Gastrocnemius medialis (tissue), 4 donors: ENCODE results near the gene PCDHB16. TPM values are rescaled to one million over a fixed set of nuclear protein-coding genes. Genes with fewer than 3 reads are reported as not detected.
"Not testable (repeated sequence)": the region's sequence is repeated elsewhere in the genome, so short reads cannot be mapped to it uniquely, and the experiment has no call there.

Source experiments
- ATAC-seq, 2 donors: fragments of 150-250 bp; one replicate each; pipeline ENCODE4 v1.9.1; 2016
- DNase-seq, 2 donors: peaks; one replicate each; pipeline ENCODE4 v3.0.0-alpha.2; 2019
- H3K27ac ChIP-seq, 4 donors: fragments of 200-600 bp; sonication (generic); 1 replicate in 1 of 4; 2 replicates in 3 of 4; pipeline ENCODE4 v1.5.1; 2016 to 2018; ENCODE audit warnings: mild to moderate bottlenecking in 2 of 4, moderate library complexity in 1 of 4
- H3K27me3 ChIP-seq, 3 donors: fragments of 200-600 bp; sonication (generic) in 2 of 3; 1 replicate in 1 of 3; 2 replicates in 2 of 3; pipeline versions ENCODE4 v1.5.1 to v1.6.0; 2016 to 2019; ENCODE audit warnings: mild to moderate bottlenecking in 1 of 3, moderate library complexity in 1 of 3
- H3K36me3 ChIP-seq, 2 donors: fragments of 200-600 bp; sonication (generic) in 1 of 2; one replicate each; pipeline ENCODE4 v1.5.1; 2017 to 2018
- H3K4me1 ChIP-seq, 2 donors: fragments of 200-600 bp; sonication (generic) in 1 of 2; one replicate each; pipeline ENCODE4 v1.5.1; 2016 to 2017; ENCODE audit warnings: mild to moderate bottlenecking in 2 of 2
- H3K4me3 ChIP-seq, 4 donors: fragments of 200-600 bp; sonication (generic) in 3 of 4; 1 replicate in 1 of 4; 2 replicates in 3 of 4; pipeline ENCODE4 v1.5.1; 2016 to 2019; ENCODE audit warnings: mild to moderate bottlenecking in 2 of 4
- H3K9me3 ChIP-seq, 3 donors: fragments of 200-600 bp; sonication (generic) in 2 of 3; 1 replicate in 1 of 3; 2 replicates in 2 of 3; pipeline ENCODE4 v1.5.1; 2016 to 2019
- POLR2A ChIP-seq, 2 donors: fragments of 450-650 bp; IDR thresholded peaks; one replicate each; pipeline ENCODE4 v1.6.1; 2017; ENCODE audit warnings: antibody characterized with exemption in 2 of 2, mild to moderate bottlenecking in 2 of 2, moderate library complexity in 2 of 2
- in situ Hi-C, 4 donors: fragments of 200-750 bp; cut with MboI; loops; one replicate each; pipeline versions ENCODE4 v1.15.0 to v1.8.0; 2017; ENCODE audit warnings: low sequenced_read_pairs in 4 of 4
- intact Hi-C: fragments of 100-400 bp; cut with DNase I; formaldehyde crosslinking; loops from one replicate; pipeline ENCODE4 v1.15.1; 2023; ENCODE audit warnings: low total_unique reads
- total RNA-seq, 4 donors: library from RNA; depleted of rRNA; stranded (reverse); fragments of >200 nt; gene quantifications; one replicate each; pipeline versions ENCODE4 v1.1.0 to v1.2.3, GENCODE V29; 2016
- TF ChIP-seq, protein P1 (sequence below), 5 experiments: fragments of 450-650 bp in 3 of 5; fragments of 200-600 bp in 2 of 5; sonication (generic) in 2 of 5; IDR thresholded peaks in 4 of 5; conservative IDR thresholded peaks in 1 of 5; 1 replicate in 4 of 5; 2 replicates in 1 of 5; pipeline ENCODE4 v1.5.1; 2016 to 2019; ENCODE audit warnings: antibody characterized with exemption in 5 of 5, mild to moderate bottlenecking in 3 of 5, moderate library complexity in 3 of 5

PCDHB16 gene
- total RNA-seq, 4 donors from 2014 or later, result 0.87 to 2.5 (median 1.7) TPM

DNA sequence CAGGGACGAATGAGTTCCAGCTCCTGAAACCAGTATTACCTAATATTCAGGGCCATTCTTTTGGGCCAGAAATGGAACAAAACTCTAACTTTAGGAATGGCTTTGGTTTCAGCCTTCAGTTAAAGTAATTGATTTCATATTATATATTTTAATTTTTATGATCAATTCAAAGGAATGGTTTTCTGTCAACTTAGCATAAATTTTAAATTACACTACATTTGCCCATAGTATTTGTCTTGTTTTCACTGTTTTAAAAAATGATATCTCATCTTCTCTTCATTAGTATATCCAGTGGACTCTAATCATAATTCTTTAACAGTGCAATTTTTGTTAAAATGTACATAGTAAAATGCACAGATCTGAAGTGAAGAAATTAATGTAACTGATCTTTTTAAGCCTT is 1.9 kb upstream of the PCDHB16 start:
- ATAC-seq, result no peak
- H3K4me1 ChIP-seq, result no peaks in the 10 kb centered on the region
- no peaks in the 10 kb centered on the region for H3K36me3 ChIP-seq
- H3K27me3 ChIP-seq, result peaks cover 0 to 48% (median 26%) of the 10 kb centered on the region in 3 donors
- no peak overlapping the region for H3K4me3 ChIP-seq
- no peak overlapping the region for H3K27ac ChIP-seq
- in situ Hi-C loops (no loop called here), intact Hi-C loops (no loop called here)
- TF ChIP-seq, protein P1, sequence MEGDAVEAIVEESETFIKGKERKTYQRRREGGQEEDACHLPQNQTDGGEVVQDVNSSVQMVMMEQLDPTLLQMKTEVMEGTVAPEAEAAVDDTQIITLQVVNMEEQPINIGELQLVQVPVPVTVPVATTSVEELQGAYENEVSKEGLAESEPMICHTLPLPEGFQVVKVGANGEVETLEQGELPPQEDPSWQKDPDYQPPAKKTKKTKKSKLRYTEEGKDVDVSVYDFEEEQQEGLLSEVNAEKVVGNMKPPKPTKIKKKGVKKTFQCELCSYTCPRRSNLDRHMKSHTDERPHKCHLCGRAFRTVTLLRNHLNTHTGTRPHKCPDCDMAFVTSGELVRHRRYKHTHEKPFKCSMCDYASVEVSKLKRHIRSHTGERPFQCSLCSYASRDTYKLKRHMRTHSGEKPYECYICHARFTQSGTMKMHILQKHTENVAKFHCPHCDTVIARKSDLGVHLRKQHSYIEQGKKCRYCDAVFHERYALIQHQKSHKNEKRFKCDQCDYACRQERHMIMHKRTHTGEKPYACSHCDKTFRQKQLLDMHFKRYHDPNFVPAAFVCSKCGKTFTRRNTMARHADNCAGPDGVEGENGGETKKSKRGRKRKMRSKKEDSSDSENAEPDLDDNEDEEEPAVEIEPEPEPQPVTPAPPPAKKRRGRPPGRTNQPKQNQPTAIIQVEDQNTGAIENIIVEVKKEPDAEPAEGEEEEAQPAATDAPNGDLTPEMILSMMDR (IDR thresholded peaks at IDR 0.05 in 4 of 5, conservative IDR thresholded peaks at IDR 0.05 in 1 of 5), result no peak
- no peak for TF ChIP-seq POLR2A (IDR thresholded peaks at IDR 0.05)
- DNase-seq, result no peak
- peaks cover 0 to 17% (median 11%) of the 10 kb centered on the region in 3 donors for H3K9me3 ChIP-seq

DNA sequence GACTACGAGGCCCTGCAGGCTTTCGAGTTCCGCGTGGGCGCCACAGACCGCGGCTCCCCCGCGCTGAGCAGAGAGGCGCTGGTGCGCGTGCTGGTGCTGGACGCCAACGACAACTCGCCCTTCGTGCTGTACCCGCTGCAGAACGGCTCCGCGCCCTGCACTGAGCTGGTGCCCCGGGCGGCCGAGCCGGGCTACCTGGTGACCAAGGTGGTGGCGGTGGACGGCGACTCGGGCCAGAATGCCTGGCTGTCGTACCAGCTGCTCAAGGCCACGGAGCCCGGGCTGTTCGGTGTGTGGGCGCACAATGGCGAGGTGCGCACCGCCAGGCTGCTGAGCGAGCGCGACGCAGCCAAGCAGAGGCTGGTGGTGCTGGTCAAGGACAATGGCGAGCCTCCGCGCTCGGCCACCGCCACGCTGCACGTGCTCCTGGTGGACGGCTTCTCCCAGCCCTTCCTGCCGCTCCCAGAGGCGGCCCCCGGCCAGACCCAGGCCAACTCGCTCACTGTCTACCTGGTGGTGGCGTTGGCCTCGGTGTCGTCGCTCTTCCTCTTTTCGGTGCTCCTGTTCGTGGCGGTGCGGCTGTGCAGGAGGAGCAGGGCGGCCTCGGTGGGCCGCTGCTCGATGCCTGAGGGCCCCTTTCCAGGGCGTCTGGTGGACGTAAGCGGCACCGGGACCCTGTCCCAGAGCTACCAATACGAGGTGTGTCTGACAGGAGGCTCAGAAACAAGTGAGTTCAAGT is 2.1 kb downstream of the PCDHB16 start:
- DNase-seq, intact Hi-C loops, H3K4me1 ChIP-seq, H3K27ac ChIP-seq, ATAC-seq, H3K36me3 ChIP-seq, H3K9me3 ChIP-seq, in situ Hi-C loops: not testable (repeated sequence)
- Histone ChIP-seq H3K4me3 (peak overlapping the region in 1 of 4 donors; percentile 31), H3K27me3 (peaks cover 0 to 16% (median 6%) of the 10 kb centered on the region in 3 donors)

DNA sequence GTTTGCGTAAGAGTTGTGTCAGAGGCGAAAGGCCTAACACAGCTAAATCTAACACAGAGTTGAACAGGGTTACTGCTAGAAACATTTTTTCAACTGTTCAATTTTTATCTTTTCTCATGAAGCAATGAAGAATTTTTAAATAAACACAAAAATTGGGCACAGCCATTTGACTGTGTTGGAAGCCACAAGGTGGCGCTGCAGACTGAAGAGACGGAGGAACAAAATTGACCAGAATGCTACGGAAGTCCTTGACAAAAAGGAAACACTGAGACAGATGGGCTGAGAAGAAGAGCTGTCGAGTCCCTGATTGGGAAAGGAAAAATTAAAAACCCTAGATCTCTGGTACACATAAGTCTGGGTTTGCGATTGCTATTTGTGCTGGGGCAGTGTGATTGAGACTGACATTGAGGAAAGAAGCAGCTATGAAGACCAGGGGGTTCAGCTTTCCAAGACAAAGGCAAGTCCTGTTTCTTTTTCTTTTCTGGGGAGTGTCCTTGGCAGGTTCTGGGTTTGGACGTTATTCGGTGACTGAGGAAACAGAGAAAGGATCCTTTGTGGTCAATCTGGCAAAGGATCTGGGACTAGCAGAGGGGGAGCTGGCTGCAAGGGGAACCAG is 4.8 kb downstream of the PCDHB16 start, which contains the start of gene PCDHB9:
PCDHB9 (plus strand) TSS at position 265 of the 616 bp plus-strand sequence; CDS start at position 423, 158 bp downstream.
- TF ChIP-seq, protein P1 (IDR thresholded peaks at IDR 0.05 in 4 of 5, conservative IDR thresholded peaks at IDR 0.05 in 1 of 5), result no peak
- TF ChIP-seq POLR2A (IDR thresholded peaks at IDR 0.05), result no peak
- in situ Hi-C loops, result no loop called here
- peaks cover 4 to 5% (median 5%) of the 10 kb centered on the region in 3 donors for H3K9me3 ChIP-seq
- no peaks in the 10 kb centered on the region for H3K4me1 ChIP-seq
- DNase-seq (no peak), ATAC-seq (no peak)
- H3K27ac ChIP-seq, result no peak within 1 kb of the TSS
- intact Hi-C loops, result no loop called here
- H3K27me3 ChIP-seq, result peaks cover 0 to 11% (median 3%) of the 10 kb centered on the region in 3 donors
- H3K4me3 ChIP-seq, result peak within 1 kb of the TSS in 1 of 4 donors; percentile 25
- H3K36me3 ChIP-seq, result no peaks in the 10 kb centered on the region

DNA sequence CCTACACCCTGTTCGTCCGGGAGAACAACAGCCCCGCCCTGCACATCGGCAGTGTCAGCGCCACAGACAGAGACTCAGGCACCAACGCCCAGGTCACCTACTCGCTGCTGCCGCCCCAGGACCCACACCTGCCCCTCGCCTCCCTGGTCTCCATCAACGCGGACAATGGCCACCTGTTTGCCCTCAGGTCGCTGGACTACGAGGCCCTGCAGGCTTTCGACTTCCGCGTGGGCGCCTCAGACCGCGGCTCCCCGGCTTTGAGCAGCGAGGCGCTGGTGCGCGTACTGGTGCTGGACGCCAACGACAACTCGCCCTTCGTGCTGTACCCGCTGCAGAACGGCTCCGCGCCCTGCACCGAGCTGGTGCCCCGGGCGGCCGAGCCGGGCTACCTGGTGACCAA is 6.5 kb downstream of the PCDHB16 start:
- H3K9me3 ChIP-seq, intact Hi-C loops, DNase-seq, ATAC-seq, H3K36me3 ChIP-seq, H3K4me1 ChIP-seq, in situ Hi-C loops, H3K27ac ChIP-seq, H3K4me3 ChIP-seq: not testable (repeated sequence)
- H3K27me3 ChIP-seq, result peaks cover 0 to 11% (median 3%) of the 10 kb centered on the region in 3 donors

DNA sequence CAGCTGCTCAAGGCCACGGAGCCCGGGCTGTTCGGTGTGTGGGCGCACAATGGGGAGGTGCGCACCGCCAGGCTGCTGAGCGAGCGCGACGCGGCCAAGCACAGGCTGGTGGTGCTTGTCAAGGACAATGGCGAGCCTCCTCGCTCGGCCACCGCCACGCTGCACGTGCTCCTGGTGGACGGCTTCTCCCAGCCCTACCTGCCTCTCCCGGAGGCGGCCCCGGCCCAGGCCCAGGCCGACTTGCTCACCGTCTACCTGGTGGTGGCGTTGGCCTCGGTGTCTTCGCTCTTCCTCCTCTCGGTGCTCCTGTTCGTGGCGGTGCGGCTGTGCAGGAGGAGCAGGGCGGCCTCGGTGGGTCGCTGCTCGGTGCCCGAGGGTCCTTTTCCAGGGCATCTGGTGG is 6.9 kb downstream of the PCDHB16 start:
- H3K4me3 ChIP-seq, DNase-seq, intact Hi-C loops, H3K36me3 ChIP-seq, in situ Hi-C loops, H3K9me3 ChIP-seq, H3K27ac ChIP-seq, H3K4me1 ChIP-seq, ATAC-seq: not testable (repeated sequence)
- peaks cover 0 to 11% (median 3%) of the 10 kb centered on the region in 3 donors for H3K27me3 ChIP-seq

DNA sequence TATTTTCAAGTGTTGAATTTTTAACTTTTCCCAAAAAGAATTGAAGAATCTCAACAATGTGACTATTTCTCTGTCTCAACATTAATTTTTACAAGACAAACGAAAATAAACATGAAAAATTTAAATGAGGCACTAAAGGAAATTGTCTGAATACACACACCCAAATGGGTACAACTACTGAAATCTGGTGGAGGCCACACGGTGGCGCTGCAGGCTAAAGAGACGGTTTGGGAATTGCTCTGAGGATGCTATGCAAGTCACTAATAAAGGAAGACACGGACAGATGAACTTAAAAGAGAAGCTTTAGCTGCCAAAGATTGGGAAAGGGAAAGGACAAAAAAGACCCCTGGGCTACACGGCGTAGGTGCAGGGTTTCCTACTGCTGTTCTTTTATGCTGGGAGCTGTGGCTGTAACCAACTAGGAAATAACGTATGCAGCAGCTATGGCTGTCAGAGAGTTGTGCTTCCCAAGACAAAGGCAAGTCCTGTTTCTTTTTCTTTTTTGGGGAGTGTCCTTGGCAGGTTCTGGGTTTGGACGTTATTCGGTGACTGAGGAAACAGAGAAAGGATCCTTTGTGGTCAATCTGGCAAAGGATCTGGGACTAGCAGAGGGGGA is 10.0 kb downstream of the PCDHB16 start, which contains the start of gene PCDHB10:
PCDHB10 (plus strand) TSS at position 244 of the 616 bp plus-strand sequence; CDS start at position 444, 200 bp downstream.
- H3K27me3 ChIP-seq, result peaks cover 0 to 8% (median 0%) of the 10 kb centered on the region in 3 donors
- no peak within 1 kb of the TSS for H3K4me3 ChIP-seq
- intact Hi-C loops (no loop called here), in situ Hi-C loops (no loop called here)
- no peak within 1 kb of the TSS for H3K27ac ChIP-seq
- no peak for ATAC-seq
- no peak for TF ChIP-seq POLR2A (IDR thresholded peaks at IDR 0.05)
- TF ChIP-seq, protein P1 (IDR thresholded peaks at IDR 0.05 in 4 of 5, conservative IDR thresholded peaks at IDR 0.05 in 1 of 5), result peak in 1 of 5 experiments; percentile 32
- DNase-seq, result no peak
- H3K4me1 ChIP-seq, result no peaks in the 10 kb centered on the region
- peaks cover 0 to 13% (median 2%) of the 10 kb centered on the region in 3 donors for H3K9me3 ChIP-seq
- H3K36me3 ChIP-seq, result no peaks in the 10 kb centered on the region

DNA sequence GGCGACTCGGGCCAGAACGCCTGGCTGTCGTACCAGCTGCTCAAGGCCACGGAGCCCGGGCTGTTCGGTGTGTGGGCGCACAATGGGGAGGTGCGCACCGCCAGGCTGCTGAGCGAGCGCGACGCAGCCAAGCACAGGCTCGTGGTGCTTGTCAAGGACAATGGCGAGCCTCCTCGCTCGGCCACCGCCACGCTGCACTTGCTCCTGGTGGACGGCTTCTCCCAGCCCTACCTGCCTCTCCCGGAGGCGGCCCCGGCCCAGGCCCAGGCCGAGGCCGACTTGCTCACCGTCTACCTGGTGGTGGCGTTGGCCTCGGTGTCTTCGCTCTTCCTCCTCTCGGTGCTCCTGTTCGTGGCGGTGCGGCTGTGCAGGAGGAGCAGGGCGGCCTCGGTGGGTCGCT is 12.1 kb downstream of the PCDHB16 start:
- H3K36me3 ChIP-seq, H3K4me3 ChIP-seq, intact Hi-C loops, H3K4me1 ChIP-seq, H3K9me3 ChIP-seq, in situ Hi-C loops, DNase-seq, ATAC-seq, H3K27ac ChIP-seq: not testable (repeated sequence)
- H3K27me3 ChIP-seq, result peaks cover 0 to 15% (median 0%) of the 10 kb centered on the region in 3 donors
